NCI-H2227 (cell line): ENCODE data around the gene UBE2E1.

ENCODE experiments used
- DNase-seq: peaks from one replicate; lab custom pipeline; 2025; ENCODE audit not compliant: unreplicated experiment; lab: John Stamatoyannopoulos, UW

The UBE2E1 gene

GRCh38 chr3:23805633-23806533 lies at the start of gene UBE2E1:
TSS of gene UBE2E1 (plus strand) at chr3:23805955. CDS start at chr3:23807270, 1,315 bp downstream.
- peak; percentile 49 for DNase-seq

GRCh38 chr3:23756206-23756840 lies 49.4 kb upstream of the UBE2E1 start:
- no peak for DNase-seq

- no peak for DNase-seq
Measured at GRCh38 chr3:23758253-23758838, 47.4 kb upstream of the UBE2E1 start.

- DNase-seq, result no peak
Measured at GRCh38 chr3:23760325-23760724, 45.4 kb upstream of the UBE2E1 start.

DNA sequence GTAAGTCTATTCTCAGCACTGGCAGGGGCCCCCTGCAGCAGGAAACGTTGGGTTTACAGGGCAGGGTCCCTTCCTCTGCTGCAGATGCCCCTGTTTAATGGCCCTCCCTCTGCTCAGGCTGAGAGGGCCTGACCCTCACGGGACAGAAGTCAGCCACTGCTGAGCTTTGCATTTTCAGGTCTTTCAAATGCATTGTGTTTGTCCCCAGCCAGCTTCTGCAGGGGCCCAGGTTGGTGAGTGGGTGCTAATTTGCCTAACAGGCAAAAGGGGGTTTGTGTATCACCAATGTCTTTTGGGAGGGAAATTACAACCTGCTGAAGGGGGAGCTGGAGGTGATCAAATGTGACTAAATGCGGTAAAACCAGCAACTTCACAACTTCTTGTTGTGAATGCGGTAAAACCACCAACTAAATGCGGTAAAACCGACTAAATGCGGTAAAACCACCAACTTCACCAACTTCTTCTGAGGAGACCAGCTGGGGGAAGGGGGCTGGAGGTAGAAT lies 44.8 kb upstream of the UBE2E1 start:
- DNase-seq, result no peak

- no peak for DNase-seq
Measured at GRCh38 chr3:23761440-23761896, 44.3 kb upstream of the UBE2E1 start.

GRCh38 chr3:23762214-23762613 lies 43.5 kb upstream of the UBE2E1 start:
- DNase-seq, result no peak

DNA sequence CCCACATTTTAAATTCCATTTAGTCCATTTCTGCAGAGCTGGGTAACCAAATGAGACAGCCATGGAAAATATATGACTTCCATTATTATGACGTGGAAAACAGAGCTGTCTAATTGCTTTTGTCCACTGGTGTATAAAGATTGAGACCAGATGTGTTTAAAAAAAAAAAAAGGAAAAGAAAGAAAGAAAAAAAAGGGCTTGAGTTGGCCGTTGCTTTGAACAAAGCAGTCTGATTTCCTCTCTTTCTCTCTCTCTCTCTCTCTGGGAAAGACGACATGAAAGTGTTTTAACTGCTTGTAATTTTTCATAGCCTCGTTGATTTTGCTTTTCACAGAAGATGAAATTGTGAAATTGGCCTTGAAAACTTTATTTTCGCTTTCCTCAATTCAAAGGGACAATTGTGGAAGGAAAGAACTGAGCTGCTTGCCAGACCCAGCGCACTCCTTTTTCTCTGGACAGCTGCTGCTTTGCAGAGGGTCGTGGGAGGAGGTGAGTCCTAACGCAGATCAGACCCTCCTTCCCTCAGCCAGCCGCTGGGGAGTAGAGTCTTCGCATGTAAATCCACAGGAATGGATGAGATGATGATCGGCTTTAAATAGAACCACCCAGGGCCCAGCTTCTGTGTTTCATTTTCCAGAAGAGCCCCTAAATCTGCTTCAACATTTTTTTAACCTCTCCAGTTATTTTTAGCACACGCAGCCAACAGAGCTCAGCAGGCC lies 42.8 kb upstream of the UBE2E1 start:
- DNase-seq, result peak; percentile 11

- no peak for DNase-seq
Measured at GRCh38 chr3:23764407-23764806, 41.3 kb upstream of the UBE2E1 start.

GRCh38 chr3:23767546-23767945 lies 38.2 kb upstream of the UBE2E1 start:
- DNase-seq, result no peak

- no peak for DNase-seq
Measured at GRCh38 chr3:23775254-23775909, 30.4 kb upstream of the UBE2E1 start.

- DNase-seq, result no peak
Measured at GRCh38 chr3:23776352-23776891, 29.3 kb upstream of the UBE2E1 start.

- DNase-seq, result no peak
Measured at GRCh38 chr3:23778446-23778845, 27.3 kb upstream of the UBE2E1 start.

GRCh38 chr3:23779841-23780240 lies 25.9 kb upstream of the UBE2E1 start:
- no peak for DNase-seq

- no peak for DNase-seq
Measured at GRCh38 chr3:23781051-23781450, 24.7 kb upstream of the UBE2E1 start.

- DNase-seq, result no peak
Measured at GRCh38 chr3:23781871-23782270, 23.9 kb upstream of the UBE2E1 start.

DNA sequence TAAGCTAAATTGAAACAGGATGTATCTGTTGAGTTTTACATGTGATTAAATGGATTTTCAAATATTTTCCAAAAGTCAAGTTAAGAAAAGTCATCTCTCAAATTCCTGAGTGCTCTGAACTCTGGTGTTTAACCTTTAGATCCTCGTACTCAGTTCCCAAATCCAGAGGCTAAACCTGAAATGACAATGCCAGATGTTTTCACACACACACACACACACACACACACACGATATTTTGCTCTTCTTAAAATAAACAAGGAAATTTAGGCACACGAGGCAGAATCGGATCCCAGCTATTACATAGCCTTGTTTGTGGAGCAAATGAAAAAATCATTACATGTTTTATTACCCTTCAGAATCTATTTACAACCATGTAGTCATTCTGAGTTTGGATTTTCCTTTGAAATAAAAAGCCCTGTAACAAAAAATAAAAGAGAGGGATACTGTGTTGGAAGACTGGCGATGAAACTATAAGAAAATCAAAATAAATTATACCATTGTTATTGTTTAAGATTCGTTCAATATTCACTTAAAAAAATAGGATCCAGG lies 20.6 kb upstream of the UBE2E1 start:
- no peak for DNase-seq

- no peak for DNase-seq
Measured at GRCh38 chr3:23785882-23786281, 19.9 kb upstream of the UBE2E1 start.

GRCh38 chr3:23791678-23792077 lies 14.1 kb upstream of the UBE2E1 start:
- DNase-seq, result no peak
